ENCODE measurements around the gene TEX53. TPM values are rescaled to one million over a fixed set of nuclear protein-coding genes. Genes with fewer than 3 reads are reported as not detected.

Gene TEX53
- total RNA-seq, 1 experiment from 2014 or later: not detected

- H3K27me3 Mint-ChIP-seq (ENCODE audit: insufficient read depth, unreplicated experiment): no peaks in the 10 kb centered on the region
- H3K27ac Mint-ChIP-seq (ENCODE audit: unreplicated experiment): peak overlapping the region; percentile 82
- no peaks in the 10 kb centered on the region for H3K9me3 Mint-ChIP-seq (ENCODE audit: unreplicated experiment)
- H3K36me3 Mint-ChIP-seq (ENCODE audit: insufficient read depth, unreplicated experiment): peaks cover 18% of the 10 kb centered on the region
- ChIA-PET POLR2A (interaction anchor here (1.0 to 3.0 kb wide), 2 partner anchors 25 to 207 kb away, joined by 3 to 25 read pairs; partner anchors contain the start of gene ATP6V1G1), CTCF (interaction anchor here (1.1 to 1.9 kb wide), 2 partner anchors 25 to 41 kb away, joined by 3 to 8 read pairs; partner anchors contain the start of gene ATP6V1G1)
- intact Hi-C loops (cut with micrococcal nuclease; ENCODE audit: unreplicated experiment): no loop called here
- no peak for TF ChIP-seq CTCF (IDR thresholded peaks at IDR 0.05; ENCODE audit: insufficient read depth in 1 of 2, low read depth in 1 of 2, low read length in 1 of 2, severe bottlenecking in 1 of 2, unreplicated experiment in 1 of 2)
- Histone ChIP-seq H3K36me3 (ENCODE audit: control insufficient read depth, insufficient read depth, low read length) (no peaks in the 10 kb centered on the region; the same call in 1 of the 2 replicates), H3K9me3 (no peaks in the 10 kb centered on the region), H3K27me3 (replicated peaks; ENCODE audit: control insufficient read depth, insufficient read depth, low read length) (no peaks in the 10 kb centered on the region), H3K4me3 (ENCODE audit: low read depth, low read length) (peak overlapping the region; percentile 39), H3K4me1 (0 out of 2 replicates have a peak, but pooled peaks cover 10% of the 10 kb centered on the region)
- H3K4me3 Mint-ChIP-seq (ENCODE audit: unreplicated experiment): peak overlapping the region; percentile 75
- no peak for DNase-seq
- BruUV-seq (replicated peaks): TSS peak; percentile 28
- H3K4me1 Mint-ChIP-seq (ENCODE audit: low read depth, unreplicated experiment): peaks cover 13% of the 10 kb centered on the region
Observed at GRCh38 chr9:114612272-114612923, 45.2 kb downstream of the TEX53 start.

GRCh38 chr9:114611516-114612271 lies 45.9 kb downstream of the TEX53 start:
- Histone ChIP-seq H3K4me1 (0 out of 2 replicates have a peak, but pooled peaks cover 10% of the 10 kb centered on the region), H3K36me3 (ENCODE audit: control insufficient read depth, insufficient read depth, low read length) (no peaks in the 10 kb centered on the region; the same call in 1 of the 2 replicates), H3K4me3 (ENCODE audit: low read depth, low read length) (peak overlapping the region; percentile 39), H3K9me3 (no peaks in the 10 kb centered on the region), H3K27me3 (replicated peaks; ENCODE audit: control insufficient read depth, insufficient read depth, low read length) (no peaks in the 10 kb centered on the region)
- intact Hi-C loops (cut with micrococcal nuclease; ENCODE audit: unreplicated experiment): loop anchor here (1.0 to 2.0 kb wide), 3 partner anchors 25 to 73 kb away; partner anchors contain the start of gene ATP6V1G1
- peak; percentile 70 to 71 for DNase-seq
- POLR2A ChIA-PET: interaction anchor here (1.0 to 3.0 kb wide), 2 partner anchors 24 to 206 kb away, joined by 3 to 25 read pairs; partner anchors contain the start of gene ATP6V1G1
- no TSS peak for BruUV-seq (replicated peaks)
- TF ChIP-seq CTCF (IDR thresholded peaks at IDR 0.05; ENCODE audit: insufficient read depth in 1 of 2, low read depth in 1 of 2, low read length in 1 of 2, severe bottlenecking in 1 of 2, unreplicated experiment in 1 of 2): no peak
- Mint-ChIP-seq H3K4me3 (ENCODE audit: unreplicated experiment) (peak overlapping the region; percentile 75), H3K27me3 (ENCODE audit: insufficient read depth, unreplicated experiment) (no peaks in the 10 kb centered on the region), H3K4me1 (ENCODE audit: low read depth, unreplicated experiment) (peaks cover 13% of the 10 kb centered on the region), H3K9me3 (ENCODE audit: unreplicated experiment) (no peaks in the 10 kb centered on the region), H3K36me3 (ENCODE audit: insufficient read depth, unreplicated experiment) (peaks cover 11% of the 10 kb centered on the region), H3K27ac (ENCODE audit: unreplicated experiment) (peak overlapping the region; percentile 82)
- CTCF ChIA-PET: interaction anchor here (0.6 to 1.9 kb wide), 3 partner anchors 24 to 73 kb away, joined by 3 to 8 read pairs (median 4); partner anchors contain the start of gene ATP6V1G1

GRCh38 chr9:114608525-114608796 lies 49.1 kb downstream of the TEX53 start:
- H3K9me3 Mint-ChIP-seq (ENCODE audit: unreplicated experiment): no peaks in the 10 kb centered on the region
- Histone ChIP-seq H3K4me1 (0 out of 2 replicates have a peak, but pooled peaks cover 10% of the 10 kb centered on the region), H3K4me3 (ENCODE audit: low read depth, low read length) (no peak overlapping the region), H3K9me3 (no peaks in the 10 kb centered on the region), H3K36me3 (ENCODE audit: control insufficient read depth, insufficient read depth, low read length) (no peaks in the 10 kb centered on the region), H3K27me3 (replicated peaks; ENCODE audit: control insufficient read depth, insufficient read depth, low read length) (no peaks in the 10 kb centered on the region)
- POLR2A ChIA-PET: no interaction called here
- DNase-seq: no peak
- no peak overlapping the region for H3K27ac Mint-ChIP-seq (ENCODE audit: unreplicated experiment)
- CTCF ChIA-PET: no interaction called here
- H3K4me3 Mint-ChIP-seq (ENCODE audit: unreplicated experiment): no peak overlapping the region
- BruUV-seq (replicated peaks): no TSS peak
- H3K4me1 Mint-ChIP-seq (ENCODE audit: low read depth, unreplicated experiment): peaks cover 13% of the 10 kb centered on the region
- no peak for TF ChIP-seq CTCF (IDR thresholded peaks at IDR 0.05; ENCODE audit: insufficient read depth in 1 of 2, low read depth in 1 of 2, low read length in 1 of 2, severe bottlenecking in 1 of 2, unreplicated experiment in 1 of 2)
- H3K27me3 Mint-ChIP-seq (ENCODE audit: insufficient read depth, unreplicated experiment): no peaks in the 10 kb centered on the region
- intact Hi-C loops (cut with micrococcal nuclease; ENCODE audit: unreplicated experiment): no loop called here
- peaks cover 5% of the 10 kb centered on the region for H3K36me3 Mint-ChIP-seq (ENCODE audit: insufficient read depth, unreplicated experiment)

All from Caco-2 (cell line).